Inferior parietal cortex (tissue), 1 donor: ENCODE results near the gene VPS36.
"Not testable (repeated sequence)": the region's sequence is repeated elsewhere in the genome, so short reads cannot be mapped to it uniquely, and the experiment has no call there.

ENCODE experiments used
- DNase-seq: peaks from one replicate; pipeline ENCODE4 v3.0.0-alpha.2; 2016; ENCODE audit errors: extremely low spot score

VPS36 gene, protein sequence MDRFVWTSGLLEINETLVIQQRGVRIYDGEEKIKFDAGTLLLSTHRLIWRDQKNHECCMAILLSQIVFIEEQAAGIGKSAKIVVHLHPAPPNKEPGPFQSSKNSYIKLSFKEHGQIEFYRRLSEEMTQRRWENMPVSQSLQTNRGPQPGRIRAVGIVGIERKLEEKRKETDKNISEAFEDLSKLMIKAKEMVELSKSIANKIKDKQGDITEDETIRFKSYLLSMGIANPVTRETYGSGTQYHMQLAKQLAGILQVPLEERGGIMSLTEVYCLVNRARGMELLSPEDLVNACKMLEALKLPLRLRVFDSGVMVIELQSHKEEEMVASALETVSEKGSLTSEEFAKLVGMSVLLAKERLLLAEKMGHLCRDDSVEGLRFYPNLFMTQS

DNA sequence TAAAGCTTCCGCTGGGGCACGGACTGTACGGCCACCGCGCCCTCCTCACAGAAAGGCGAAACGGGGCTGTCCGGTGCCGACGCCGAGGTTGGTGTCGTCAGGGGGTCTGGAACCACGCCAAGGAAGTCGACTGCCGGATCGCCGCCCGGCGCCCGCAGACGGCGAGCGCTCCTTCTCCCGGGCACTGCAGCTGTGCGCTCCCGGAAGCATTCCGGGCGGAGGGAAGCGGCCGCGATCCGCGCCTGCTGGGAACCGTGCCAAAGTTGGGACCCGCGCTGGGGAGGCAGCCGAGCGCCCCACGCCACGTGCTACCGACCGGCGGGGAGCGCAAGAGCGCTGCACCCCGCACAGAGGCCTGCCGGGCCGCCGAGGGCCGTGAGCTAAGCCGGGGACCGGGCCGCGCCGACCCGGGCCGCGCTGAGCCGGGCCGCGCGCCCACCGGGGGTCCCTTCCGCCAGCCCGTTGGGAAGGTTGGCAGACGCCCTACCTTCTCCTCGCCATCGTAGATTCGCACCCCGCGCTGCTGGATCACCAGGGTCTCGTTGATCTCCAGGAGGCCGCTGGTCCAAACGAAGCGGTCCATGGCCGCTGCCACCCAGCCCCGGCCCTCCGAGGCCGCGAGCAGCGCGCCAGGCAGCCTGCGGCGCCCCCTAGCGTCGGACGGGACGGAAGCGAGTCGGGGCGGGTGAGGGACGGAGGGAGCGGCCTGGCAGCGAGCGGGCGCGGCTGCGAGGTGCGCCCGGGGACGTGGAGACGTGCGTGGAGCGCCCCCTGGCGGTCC, at the start of gene VPS36:
Gene VPS36 (minus strand): TSS at position 623 of the 781 bp plus-strand sequence. CDS start 40 bp downstream, at position 583.
- DNase-seq, result peak; percentile 95

DNA sequence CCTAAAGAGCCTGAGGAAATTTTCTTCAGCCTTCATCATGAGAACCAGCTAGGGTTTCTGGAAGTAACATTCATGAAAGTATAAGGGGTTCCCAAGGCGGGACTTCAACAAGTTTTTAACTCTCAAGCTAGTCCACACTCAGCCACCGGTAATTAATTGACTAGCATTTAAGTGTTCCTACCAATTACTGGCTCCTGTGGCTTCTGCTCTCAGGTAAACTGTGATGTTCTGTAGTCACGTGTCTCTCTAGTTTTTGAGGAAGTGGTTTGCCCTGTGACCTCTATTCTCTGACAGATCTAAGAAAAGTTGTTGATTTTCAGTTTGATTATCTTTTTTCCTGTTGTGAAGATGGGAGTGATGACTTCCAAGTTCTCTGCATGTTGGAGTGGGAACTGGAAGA, 47.5 kb upstream of the VPS36 start:
- DNase-seq, result not testable (repeated sequence)

DNA sequence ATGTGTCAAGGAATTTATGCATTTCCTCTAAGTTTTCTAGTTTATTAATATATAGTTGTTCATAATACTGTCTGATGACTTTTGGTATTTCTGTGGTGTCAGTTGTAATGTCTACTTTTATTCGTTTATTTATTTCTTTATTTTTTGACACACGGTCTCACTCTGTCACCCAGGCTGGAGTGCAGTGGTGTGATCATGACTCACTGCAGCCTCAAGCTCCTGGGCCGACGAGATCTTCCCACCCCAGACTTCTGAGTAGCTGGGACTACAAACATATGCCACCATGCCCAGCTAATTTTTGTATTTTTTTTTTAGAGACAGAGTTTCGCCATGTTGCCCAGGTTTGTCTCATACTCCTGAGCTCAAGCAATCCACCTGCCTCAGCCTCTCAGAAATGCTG, 43.8 kb upstream of the VPS36 start:
- not testable (repeated sequence) for DNase-seq

DNA sequence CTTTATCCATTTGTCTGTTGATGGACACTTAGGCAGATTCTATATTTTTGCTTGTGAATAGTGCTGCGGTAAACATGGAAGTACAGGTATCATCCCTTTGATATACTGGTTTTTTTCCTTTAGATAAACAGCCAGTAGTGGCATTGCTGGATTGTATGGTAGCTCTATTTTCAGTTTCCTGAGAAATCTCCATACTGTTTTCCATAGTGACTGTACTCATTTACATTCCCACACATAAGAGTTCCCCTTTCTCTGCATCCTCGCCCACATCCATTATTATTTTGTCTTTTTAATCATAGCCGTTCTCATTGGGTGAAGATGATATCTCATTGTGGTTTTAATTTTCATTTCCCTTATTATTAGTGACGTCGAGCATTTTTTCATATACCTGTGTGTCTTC, 40.6 kb upstream of the VPS36 start:
- not testable (repeated sequence) for DNase-seq

DNA sequence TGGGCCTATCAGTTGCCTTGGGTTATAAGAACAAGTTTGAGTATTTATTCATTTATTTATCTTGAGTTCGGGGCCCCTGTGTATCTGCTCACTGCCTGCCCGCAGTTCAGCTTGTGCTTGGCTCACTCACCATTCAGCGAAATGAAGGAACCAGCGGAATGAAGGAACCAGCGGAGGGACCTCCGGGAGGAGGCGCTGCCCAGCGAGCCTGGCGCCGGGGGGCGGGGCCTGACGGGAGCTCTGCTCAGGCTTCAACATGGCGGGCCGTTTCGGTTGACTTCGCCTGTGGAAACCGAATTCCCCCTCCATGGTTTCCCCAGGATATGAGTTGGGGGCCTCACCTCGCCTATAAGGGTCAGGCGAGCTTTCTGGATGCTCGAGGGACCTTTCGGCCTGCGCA, 38.3 kb upstream of the VPS36 start:
- DNase-seq, result not testable (repeated sequence)

DNA sequence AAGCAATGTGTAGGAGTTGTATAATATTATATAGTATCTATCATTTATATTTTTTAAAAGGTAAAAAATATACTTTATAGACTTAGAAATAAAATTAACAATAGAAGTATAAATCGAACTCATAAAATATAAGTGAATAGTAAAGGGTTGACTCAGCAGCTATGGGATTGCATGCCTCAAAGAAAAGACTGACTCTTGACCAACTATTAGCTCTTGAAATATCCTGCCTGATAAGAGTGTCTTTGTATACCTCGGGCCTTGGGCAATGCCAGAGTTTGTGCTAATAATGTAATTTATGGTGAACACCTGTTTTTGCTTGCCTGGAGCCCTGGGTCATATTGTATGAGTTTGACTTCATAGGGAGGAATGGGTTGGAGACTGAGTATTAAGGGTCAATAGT, 36.6 kb upstream of the VPS36 start:
- not testable (repeated sequence) for DNase-seq

DNA sequence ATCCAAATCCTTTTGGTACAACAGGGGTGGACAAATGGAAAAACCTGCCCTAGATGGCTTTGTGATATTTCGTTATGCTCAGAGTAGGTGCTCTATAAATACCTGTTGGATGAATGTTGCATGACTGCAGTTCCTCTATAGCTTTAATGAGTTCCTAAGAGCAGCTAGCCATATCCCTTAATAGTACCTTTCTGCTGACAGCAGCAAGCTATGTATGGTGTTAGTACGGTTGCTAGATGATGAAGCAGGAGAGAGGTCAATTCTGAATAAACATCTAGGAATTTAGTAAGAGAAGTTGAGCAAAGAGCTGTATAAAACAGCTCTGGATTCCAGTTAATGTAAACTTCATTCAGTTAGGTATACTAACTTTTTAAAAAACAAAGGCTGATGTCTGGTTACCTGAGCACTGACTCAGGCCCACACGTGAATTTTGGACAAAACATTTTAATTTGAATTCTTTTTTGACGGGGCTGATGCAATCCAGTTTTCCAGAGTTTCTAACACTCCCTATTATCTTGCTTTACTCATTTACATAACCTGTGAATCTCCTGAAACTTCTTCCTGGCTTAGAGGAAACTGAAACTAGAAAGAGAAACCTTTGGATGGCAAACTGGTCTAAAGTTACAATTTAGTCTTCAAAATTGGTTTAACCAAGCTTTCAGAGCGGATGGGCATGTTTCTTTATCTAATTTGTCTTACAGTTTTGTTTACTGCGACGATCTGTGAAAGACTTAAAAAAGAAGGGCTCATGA, 30.4 kb upstream of the VPS36 start:
- not testable (repeated sequence) for DNase-seq

DNA sequence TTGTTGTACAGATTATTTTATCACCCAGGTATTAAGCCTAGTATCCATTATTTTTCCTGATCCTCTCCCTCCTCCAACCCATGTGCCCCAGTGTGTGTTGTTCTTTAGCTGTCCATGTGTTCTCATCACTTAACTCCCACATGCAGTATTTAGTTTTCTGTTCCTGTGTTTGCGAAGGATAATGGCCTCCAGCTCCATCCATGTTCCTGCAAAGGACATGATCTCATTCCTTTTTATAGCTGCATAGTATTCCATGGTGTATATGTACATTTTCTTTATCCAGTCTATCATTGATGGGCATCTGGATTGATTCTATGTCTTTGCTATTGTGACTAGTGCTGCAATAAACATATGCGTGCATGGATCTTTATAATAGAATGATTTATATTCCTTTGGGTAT, 18.1 kb upstream of the VPS36 start:
- not testable (repeated sequence) for DNase-seq

DNA sequence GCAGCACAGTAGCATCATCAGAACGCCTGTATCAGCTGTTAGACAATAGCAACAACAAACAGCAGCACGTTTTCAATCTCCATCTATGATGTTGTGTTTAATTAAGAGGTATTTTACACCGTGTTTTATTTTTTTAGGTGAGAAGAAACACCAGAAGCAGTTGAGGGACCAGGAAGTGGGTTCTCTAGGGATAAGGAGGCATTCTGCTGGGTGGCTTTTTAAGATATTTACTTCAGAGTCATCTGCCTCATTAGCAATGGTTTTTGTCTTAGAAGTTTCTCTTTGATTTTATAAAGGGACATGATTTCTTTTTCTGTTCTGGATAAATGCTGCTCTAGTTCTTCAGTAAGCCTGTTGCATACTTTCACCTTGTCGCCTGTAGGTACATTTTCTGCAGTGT, 13.1 kb upstream of the VPS36 start:
- DNase-seq, result no peak

DNA sequence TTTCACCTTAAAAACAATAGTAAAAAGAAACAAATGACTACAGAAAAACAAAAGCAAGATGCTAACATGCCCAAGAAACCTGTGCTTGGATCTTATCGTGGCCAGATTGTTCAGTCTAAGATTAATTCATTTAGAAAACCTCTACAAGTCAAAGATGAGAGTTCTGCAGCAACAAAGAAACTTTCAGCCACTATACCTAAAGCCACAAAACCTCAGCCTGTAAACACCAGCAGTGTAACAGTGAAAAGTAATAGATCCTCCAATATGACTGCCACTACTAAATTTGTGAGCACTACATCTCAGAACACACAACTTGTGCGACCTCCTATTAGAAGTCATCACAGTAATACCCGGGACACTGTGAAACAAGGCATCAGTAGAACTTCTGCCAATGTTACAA, 10.8 kb upstream of the VPS36 start:
- no peak for DNase-seq

DNA sequence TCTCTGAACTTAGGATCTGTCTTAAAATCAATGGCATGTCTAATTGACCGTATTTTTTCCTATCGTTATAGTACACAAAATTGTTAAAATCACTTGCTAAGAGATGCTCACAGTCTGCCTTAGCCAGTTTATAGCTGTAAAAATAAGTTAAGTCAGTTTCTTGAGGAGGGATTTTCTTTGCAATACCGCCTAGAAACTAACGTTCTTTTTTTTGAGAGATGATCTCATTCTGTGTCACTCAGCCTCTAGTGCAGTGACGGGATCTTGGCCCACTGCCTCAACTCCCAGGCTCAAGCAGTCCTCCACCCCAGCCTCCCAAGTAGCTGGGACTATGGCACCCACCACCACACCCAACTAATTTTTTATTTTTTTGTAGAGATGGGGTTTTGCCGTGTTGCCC, 9.2 kb upstream of the VPS36 start:
- no peak for DNase-seq

DNA sequence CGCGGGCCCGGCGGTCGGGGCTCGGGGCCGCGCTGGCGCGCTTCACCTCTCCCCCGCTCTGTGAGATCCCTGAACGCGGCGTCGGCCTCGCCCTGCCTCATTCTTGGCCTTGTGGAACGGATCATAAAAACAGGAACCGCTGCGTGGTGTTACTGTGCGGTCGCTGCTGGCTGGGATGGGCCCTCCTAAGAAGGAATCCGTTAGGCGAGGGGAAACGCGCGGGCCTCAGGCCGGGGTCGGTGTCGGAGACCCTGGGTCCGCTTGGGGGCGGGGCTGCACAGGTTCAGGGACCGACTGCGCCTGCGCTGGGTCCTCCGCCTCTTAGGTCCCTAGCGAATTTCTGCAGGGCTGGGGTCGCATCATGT, 5.2 kb upstream of the VPS36 start:
- DNase-seq, result no peak

DNA sequence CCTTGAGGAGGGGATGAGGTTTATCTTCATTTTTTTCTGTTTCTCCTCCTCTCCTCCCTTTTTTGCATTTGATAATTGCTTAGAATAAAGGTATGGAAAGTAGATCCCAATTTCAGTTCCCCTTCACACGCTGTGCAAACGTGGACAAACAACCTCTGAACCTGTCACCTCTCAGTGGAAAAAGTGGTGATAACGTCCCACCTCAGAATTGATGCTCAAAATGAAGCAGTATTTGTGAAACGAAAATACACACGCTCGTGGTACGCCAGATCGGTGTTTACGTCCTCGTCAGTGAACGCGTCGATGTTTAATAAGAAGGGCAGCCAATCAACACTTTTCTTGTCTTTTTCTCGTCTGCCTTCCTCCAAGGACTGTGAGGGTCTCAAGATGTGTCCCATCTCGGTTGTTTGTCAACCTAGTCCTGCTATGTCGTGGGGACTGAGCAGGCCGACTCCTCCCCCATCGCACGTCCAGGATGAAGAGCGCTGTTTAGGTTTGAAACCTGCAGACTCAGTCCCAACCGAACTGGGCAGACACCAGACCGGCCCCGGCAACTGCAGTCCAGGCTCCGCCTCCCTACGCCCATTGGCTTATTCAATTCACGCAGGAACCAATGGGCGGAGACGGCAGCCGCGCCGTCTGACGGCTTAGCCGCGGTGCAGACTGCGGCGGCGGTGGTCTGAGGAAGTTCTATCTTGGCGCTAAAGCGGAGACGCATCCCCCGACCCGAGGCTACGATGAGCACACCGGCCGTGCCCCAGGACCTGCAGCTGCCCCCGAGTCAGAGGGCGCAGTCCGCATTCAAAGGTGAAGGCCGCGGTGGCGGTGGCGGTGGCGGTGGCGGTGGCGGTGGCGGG, 4.6 kb upstream of the VPS36 start, which contains the start of gene CKAP2:
Gene CKAP2 (plus strand): TSS at position 659 of the 857 bp plus-strand sequence. CDS start 79 bp downstream, at position 738.
- DNase-seq, result peak; percentile 91

DNA sequence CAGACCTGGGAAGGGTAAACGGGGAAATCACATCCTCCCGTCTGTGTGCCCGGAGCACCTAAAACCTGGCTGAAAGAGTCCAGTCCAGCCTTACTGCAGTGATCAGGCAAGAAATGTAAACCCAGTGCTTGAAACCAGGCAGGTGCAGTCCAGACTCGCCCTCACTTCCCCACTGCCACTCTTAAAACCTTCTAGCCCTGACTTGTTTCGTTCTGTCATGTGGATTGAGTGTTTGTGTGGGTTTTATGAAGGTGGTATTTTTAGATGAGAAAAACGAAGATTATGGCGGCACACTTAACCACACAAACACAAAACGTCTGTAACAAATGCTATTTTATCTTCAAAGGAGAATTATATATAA, 4.0 kb upstream of the VPS36 start:
- DNase-seq, result peak; percentile 15

DNA sequence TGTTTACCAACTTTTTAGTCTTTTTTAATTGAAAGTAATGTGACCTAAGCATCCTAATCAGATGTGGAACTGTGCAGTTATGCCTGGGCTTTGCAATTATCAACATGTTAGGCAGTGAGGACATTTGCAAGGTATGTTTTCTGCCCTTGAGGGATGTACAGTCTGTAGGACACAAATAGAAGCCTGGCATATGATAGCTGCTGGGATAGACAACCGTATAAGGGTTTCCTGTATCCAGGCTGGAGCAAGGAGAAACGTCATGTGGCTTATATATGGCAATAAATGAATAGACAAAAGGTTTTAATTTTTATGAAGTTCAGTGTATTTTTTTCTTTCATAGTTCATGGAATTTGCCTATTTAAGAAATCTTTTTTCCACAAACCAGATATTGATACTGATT, 2.0 kb upstream of the VPS36 start:
- peak; percentile 14 for DNase-seq

DNA sequence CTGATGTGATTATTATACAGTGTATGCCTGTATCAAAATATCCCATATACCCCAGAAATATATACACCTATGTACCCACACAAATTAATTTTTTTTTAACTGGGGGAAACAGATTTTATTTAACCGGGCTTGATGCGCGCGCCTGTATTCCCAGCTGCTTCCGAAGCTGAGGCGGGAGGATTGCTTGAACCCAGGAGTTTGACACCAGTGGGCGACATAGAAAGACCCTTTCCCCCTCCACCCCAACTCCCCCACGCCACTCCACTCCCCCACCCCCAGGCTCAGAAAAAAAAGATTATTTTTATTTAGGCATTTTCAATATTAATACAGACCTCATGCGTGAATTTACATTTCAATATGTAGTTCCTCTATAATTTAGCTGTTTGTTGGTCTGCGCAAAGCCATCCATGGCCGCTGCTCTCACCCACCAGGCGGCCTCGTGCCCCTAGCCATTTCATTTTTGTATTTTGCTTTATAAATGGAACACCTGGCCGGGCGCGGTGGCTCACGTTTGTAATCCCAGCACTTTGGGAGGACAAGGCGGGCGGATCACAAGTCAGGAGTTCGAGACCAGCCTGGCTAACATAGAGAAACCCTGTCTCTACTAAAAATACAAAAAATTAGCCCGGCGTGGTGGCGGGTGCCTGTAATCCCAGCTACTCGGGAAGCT, 836 bp upstream of the VPS36 start:
- DNase-seq, result no peak

DNA sequence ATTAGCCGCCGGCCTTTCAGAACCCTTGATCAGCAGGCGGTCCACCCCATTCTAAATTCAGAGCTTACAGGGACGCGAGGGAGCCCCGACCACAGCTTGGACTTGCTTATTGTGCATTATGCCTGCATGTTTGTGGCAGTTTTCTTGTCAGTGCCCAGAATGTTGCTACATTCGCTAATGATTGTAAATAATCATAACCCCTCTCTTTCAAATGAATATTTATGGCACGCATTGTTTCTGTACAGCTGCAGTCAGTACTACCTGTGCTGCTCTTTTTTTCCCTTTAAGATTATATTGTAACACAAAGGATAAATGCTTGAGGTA, 321 bp upstream of the VPS36 start:
- DNase-seq, result no peak

DNA sequence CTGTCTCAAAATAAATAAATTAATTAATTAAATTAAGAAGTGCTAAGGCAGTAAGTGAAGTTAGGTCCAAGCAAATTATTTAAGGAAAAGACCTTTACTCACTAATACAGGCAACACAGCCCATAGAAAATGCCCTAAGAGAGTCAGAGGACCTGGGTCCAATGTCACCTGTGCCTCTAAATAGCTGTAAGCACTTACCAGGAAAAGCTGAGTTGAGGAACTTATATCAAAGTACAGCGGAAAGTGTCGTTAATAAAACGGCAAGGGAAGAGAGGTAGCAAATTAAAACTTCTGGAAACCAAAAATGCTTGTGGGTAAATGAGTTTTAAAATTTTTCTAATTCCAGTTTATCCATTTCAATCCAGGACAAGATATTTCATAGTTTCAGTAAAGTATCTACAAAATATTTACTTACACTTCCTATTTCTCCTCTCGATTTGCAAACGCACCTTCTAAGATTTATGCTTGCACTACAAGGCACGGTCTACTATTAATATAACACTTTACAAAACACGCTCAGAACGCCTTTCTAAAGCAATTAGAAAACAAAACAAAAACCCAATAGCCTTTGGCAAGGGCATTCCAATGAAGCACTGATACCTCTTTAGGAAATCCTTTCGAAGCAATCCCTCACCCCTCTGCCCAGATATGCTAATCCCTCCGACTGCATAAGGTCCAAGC, 963 bp downstream of the VPS36 start:
- DNase-seq, result peak; percentile 43

DNA sequence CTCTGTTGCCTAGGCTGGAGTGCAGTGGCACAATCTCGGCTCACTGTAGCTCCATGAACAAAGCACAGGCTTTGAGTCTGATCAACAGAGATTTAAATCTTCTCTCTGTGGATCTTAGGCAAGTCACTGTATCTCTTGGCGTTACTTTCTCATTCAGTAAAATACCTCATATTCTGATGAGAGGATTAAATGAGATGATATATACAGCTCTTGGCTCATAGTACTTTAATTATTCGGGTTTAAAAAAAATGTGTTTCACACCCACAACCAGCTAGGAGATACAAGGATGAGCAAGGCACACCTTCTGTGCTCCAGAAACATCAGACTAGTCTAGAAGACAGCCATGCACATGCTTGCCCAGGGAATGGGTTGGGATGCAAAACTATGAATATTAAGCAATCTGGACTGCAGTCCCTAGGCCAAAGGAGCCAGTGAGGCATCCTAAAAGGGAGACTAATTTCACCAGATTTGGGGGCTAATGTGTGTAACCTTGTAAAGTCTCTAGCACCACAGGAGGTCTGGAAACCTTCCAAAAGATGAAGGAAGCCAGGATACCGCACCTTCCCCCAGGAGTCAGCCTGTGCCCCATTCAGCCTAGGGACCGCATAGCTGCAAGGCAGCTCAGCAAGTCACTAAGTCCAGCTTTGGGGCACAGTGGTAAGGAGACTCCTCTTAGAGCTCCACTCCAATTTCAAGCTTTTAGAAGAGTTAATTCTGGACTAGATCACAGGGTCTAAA, 2.5 kb downstream of the VPS36 start:
- no peak for DNase-seq

DNA sequence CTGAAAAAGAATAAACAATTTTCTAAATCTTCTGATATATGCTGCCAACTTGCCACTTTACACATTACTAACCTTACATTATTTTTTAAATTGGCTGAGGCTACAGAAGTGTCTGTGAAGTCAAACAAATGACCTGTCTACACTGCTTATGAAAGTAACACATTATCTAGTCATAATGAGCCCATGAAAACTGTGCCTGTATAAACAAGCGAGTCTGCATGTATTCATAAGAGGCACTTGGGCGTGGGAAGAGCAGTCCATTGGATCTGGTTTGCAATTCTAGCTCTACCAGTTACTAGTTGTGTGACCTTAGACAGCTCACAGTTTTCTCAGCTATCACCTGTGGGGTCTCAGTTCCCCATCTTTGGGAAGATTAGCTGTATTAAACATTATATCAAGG, 3.1 kb downstream of the VPS36 start:
- DNase-seq, result no peak
